Measurements from ENCODE around the gene AP5S1. TPM values are rescaled to one million over a fixed set of nuclear protein-coding genes. Genes with fewer than 3 reads are reported as not detected.

Gene AP5S1
- total RNA-seq, 1 experiment from 2014 or later: 2.8 TPM

- TF ChIP-seq, protein P1, sequence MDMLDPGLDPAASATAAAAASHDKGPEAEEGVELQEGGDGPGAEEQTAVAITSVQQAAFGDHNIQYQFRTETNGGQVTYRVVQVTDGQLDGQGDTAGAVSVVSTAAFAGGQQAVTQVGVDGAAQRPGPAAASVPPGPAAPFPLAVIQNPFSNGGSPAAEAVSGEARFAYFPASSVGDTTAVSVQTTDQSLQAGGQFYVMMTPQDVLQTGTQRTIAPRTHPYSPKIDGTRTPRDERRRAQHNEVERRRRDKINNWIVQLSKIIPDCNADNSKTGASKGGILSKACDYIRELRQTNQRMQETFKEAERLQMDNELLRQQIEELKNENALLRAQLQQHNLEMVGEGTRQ (CRISPR knock-in tag; IDR thresholded peaks at IDR 0.05): no peak
- TF ChIP-seq HMGXB4 (CRISPR knock-in tag; IDR thresholded peaks at IDR 0.05): no peak
Observed at GRCh38 chr20:3854462-3854871, 34.1 kb downstream of the AP5S1 start (continued).

- no peak for TF ChIP-seq MLX (CRISPR knock-in tag; IDR thresholded peaks at IDR 0.05)
- no peak for TF ChIP-seq IRF2 (CRISPR knock-in tag; IDR thresholded peaks at IDR 0.05; ENCODE audit: borderline replicate concordance, low read depth)
- no peak for TF ChIP-seq ZNF317 (CRISPR knock-in tag; IDR thresholded peaks at IDR 0.05; ENCODE audit: borderline replicate concordance, low read depth)
- no peak for TF ChIP-seq ZNF396 (CRISPR knock-in tag; IDR thresholded peaks at IDR 0.05; ENCODE audit: borderline replicate concordance)
- no peak for TF ChIP-seq JAZF1 (CRISPR knock-in tag; IDR thresholded peaks at IDR 0.05)
- TF ChIP-seq, protein P2, sequence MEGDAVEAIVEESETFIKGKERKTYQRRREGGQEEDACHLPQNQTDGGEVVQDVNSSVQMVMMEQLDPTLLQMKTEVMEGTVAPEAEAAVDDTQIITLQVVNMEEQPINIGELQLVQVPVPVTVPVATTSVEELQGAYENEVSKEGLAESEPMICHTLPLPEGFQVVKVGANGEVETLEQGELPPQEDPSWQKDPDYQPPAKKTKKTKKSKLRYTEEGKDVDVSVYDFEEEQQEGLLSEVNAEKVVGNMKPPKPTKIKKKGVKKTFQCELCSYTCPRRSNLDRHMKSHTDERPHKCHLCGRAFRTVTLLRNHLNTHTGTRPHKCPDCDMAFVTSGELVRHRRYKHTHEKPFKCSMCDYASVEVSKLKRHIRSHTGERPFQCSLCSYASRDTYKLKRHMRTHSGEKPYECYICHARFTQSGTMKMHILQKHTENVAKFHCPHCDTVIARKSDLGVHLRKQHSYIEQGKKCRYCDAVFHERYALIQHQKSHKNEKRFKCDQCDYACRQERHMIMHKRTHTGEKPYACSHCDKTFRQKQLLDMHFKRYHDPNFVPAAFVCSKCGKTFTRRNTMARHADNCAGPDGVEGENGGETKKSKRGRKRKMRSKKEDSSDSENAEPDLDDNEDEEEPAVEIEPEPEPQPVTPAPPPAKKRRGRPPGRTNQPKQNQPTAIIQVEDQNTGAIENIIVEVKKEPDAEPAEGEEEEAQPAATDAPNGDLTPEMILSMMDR (IDR thresholded peaks at IDR 0.05): no peak
- no peak for TF ChIP-seq NR3C1 (CRISPR knock-in tag; conservative IDR thresholded peaks at IDR 0.05; ENCODE audit: low read depth)
- TF ChIP-seq GTF2I (CRISPR knock-in tag; conservative IDR thresholded peaks at IDR 0.05): no peak
- TF ChIP-seq MXD4 (CRISPR knock-in tag; IDR thresholded peaks at IDR 0.05; ENCODE audit: borderline replicate concordance): no peak
- TF ChIP-seq, protein P3, sequence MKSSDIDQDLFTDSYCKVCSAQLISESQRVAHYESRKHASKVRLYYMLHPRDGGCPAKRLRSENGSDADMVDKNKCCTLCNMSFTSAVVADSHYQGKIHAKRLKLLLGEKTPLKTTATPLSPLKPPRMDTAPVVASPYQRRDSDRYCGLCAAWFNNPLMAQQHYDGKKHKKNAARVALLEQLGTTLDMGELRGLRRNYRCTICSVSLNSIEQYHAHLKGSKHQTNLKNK (CRISPR knock-in tag; IDR thresholded peaks at IDR 0.05): no peak
- no peak for TF ChIP-seq ELF4 (CRISPR knock-in tag; IDR thresholded peaks at IDR 0.05; ENCODE audit: low read depth)
- DNase-seq (ENCODE audit: low spot score) (no peak), ATAC-seq (no peak)
- CTCF ChIA-PET: interaction anchor here (0.6 to 1.2 kb wide), 3 partner anchors 39 to 194 kb away, joined by 3 to 5 read pairs (median 3); partner anchors contain the start of genes ADISSP and GFRA4
- H3K27ac Mint-ChIP-seq: no peak overlapping the region
- peaks cover 3% of the 10 kb centered on the region; the same call in 1 of the 2 replicates for H3K4me1 Mint-ChIP-seq
- peaks cover 3% of the 10 kb centered on the region for H3K9me3 Mint-ChIP-seq
- H3K36me3 Mint-ChIP-seq: peaks cover 39% of the 10 kb centered on the region
- H3K4me3 Mint-ChIP-seq: no peak overlapping the region
- POLR2A ChIA-PET: interaction anchor here (0.6 kb wide), 1 partner anchor 101 kb away, joined by 3 read pairs; no protein-coding TSS in a partner anchor
- H3K27me3 Mint-ChIP-seq (ENCODE audit: low read depth): no peaks in the 10 kb centered on the region
Observed at GRCh38 chr20:3857405-3857804, 37.1 kb downstream of the AP5S1 start.

DNA sequence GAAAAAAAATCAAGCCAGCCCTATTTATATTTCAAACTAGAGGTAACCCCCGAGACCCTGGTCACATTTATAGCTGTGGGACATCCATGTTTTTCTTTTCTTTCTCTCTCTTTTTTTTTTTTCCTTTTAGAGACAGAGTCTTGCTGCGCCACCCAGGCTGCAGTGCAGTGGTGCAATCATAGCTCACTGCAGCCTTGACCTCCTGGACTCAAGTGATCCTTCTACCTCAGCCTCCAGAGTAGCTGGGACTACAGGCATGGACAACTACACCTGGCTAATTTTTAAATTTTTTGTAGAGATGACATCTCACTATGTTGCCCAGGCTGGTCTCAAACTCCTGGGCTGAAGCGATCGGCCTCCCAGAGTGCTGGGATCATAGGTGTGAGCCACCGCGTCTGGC, 38.3 kb downstream of the AP5S1 start:
- Mint-ChIP-seq H3K27ac (no peak overlapping the region), H3K9me3 (peaks cover 5% of the 10 kb centered on the region), H3K36me3 (peaks cover 52% of the 10 kb centered on the region), H3K4me3 (no peak overlapping the region), H3K27me3 (ENCODE audit: low read depth) (no peaks in the 10 kb centered on the region), H3K4me1 (peaks cover 3% of the 10 kb centered on the region; the same call in 1 of the 2 replicates)
- DNase-seq (ENCODE audit: low spot score) (no peak), ATAC-seq (no peak)
- POLR2A ChIA-PET: interaction anchor here (0.7 kb wide), 1 partner anchor 10 kb away, joined by 7 read pairs; no protein-coding TSS in a partner anchor
- TF ChIP-seq JAZF1 (CRISPR knock-in tag; IDR thresholded peaks at IDR 0.05): no peak
- TF ChIP-seq PRRX2 (CRISPR knock-in tag; IDR thresholded peaks at IDR 0.05): no peak
- CTCF ChIA-PET: interaction anchor here (0.7 to 1.4 kb wide), 3 partner anchors 40 to 148 kb away, joined by 3 to 6 read pairs (median 5); partner anchors contain the start of gene CENPB

GRCh38 chr20:3861191-3861590, 40.8 kb downstream of the AP5S1 start:
- ChIA-PET POLR2A (no interaction called here), CTCF (no interaction called here)
- Mint-ChIP-seq H3K27ac (no peak overlapping the region), H3K36me3 (peaks cover 50% of the 10 kb centered on the region), H3K27me3 (ENCODE audit: low read depth) (no peaks in the 10 kb centered on the region), H3K4me1 (no peaks in the 10 kb centered on the region), H3K9me3 (peaks cover 5% of the 10 kb centered on the region), H3K4me3 (no peak overlapping the region)
- ATAC-seq (no peak), DNase-seq (ENCODE audit: low spot score) (no peak)
- TF ChIP-seq TEAD4 (CRISPR knock-in tag; IDR thresholded peaks at IDR 0.05) (no peak), ERG (CRISPR knock-in tag; IDR thresholded peaks at IDR 0.05) (no peak)
- TF ChIP-seq, protein P4, sequence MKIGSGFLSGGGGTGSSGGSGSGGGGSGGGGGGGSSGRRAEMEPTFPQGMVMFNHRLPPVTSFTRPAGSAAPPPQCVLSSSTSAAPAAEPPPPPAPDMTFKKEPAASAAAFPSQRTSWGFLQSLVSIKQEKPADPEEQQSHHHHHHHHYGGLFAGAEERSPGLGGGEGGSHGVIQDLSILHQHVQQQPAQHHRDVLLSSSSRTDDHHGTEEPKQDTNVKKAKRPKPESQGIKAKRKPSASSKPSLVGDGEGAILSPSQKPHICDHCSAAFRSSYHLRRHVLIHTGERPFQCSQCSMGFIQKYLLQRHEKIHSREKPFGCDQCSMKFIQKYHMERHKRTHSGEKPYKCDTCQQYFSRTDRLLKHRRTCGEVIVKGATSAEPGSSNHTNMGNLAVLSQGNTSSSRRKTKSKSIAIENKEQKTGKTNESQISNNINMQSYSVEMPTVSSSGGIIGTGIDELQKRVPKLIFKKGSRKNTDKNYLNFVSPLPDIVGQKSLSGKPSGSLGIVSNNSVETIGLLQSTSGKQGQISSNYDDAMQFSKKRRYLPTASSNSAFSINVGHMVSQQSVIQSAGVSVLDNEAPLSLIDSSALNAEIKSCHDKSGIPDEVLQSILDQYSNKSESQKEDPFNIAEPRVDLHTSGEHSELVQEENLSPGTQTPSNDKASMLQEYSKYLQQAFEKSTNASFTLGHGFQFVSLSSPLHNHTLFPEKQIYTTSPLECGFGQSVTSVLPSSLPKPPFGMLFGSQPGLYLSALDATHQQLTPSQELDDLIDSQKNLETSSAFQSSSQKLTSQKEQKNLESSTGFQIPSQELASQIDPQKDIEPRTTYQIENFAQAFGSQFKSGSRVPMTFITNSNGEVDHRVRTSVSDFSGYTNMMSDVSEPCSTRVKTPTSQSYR (CRISPR knock-in tag; IDR thresholded peaks at IDR 0.05): no peak
- TF ChIP-seq, protein P5, sequence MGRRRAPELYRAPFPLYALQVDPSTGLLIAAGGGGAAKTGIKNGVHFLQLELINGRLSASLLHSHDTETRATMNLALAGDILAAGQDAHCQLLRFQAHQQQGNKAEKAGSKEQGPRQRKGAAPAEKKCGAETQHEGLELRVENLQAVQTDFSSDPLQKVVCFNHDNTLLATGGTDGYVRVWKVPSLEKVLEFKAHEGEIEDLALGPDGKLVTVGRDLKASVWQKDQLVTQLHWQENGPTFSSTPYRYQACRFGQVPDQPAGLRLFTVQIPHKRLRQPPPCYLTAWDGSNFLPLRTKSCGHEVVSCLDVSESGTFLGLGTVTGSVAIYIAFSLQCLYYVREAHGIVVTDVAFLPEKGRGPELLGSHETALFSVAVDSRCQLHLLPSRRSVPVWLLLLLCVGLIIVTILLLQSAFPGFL (CRISPR knock-in tag; IDR thresholded peaks at IDR 0.05; ENCODE audit: borderline replicate concordance): no peak

Measured in WTC11 (cell line).